Measurements from ENCODE around the gene NOX5.

NOX5 gene

DNA sequence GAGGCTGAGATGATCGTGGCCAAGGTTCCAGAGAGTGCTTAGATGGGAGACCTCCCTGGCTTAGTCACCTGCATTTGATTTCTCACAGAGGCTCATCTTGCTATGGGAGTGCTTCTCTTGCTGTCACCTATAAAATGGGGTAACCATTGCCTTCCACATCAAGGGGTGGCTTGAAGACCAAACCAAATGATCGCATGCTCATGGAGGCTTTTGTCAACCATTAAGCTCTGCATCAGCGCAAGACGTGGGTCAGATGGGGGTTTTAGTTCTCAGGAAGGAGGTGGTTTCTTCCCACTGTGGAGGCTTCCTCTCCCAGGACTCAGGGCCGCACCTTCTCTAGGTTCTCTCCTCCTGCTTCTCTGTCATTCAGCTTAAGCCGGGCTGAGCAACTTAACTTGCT is 27.4 kb upstream of the NOX5 start:
- Histone ChIP-seq H3K36me3 (ENCODE audit: control insufficient read depth in 1 of 2, insufficient read depth in 2 of 2, low read depth in 1 of 2, low read length in 2 of 2) (no peaks in the 10 kb centered on the region), H3K79me1 (replicated peaks; ENCODE audit: low read length, poor library complexity, severe bottlenecking) (no peaks in the 10 kb centered on the region), H2AFZ (ENCODE audit: low read depth, low read length) (no peak overlapping the region), H3K18ac (ENCODE audit: low read depth in 1 of 2, low read length in 2 of 2) (no peak overlapping the region), H3K4me1 (ENCODE audit: control insufficient read depth, insufficient read depth, low read depth, low read length) (peaks cover 3% of the 10 kb centered on the region), H3K23ac (ENCODE audit: low read length in 2 of 2) (no peak overlapping the region), H3K9me3 (ENCODE audit: control insufficient read depth, low read length) (no peaks in the 10 kb centered on the region), H4K91ac (ENCODE audit: low read length) (no peak overlapping the region), H2BK5ac (ENCODE audit: low read depth, low read length, poor library complexity, severe bottlenecking) (no peak overlapping the region), H2BK120ac (ENCODE audit: low read depth, low read length) (no peak overlapping the region), H3K4me2 (ENCODE audit: low read length, poor library complexity, severe bottlenecking) (no peak overlapping the region), H3K4ac (ENCODE audit: low read depth in 1 of 2, low read length in 2 of 2) (no peak overlapping the region), H2BK15ac (ENCODE audit: low read depth, poor library complexity, severe bottlenecking) (no peak overlapping the region), H3K9ac (ENCODE audit: low read length) (no peak overlapping the region), H2AK5ac (ENCODE audit: low read length, severe bottlenecking) (peak overlapping the region; percentile 58), H3K27me3 (ENCODE audit: control insufficient read depth in 1 of 2, insufficient read depth in 1 of 2, low read length in 2 of 2) (peaks cover 33 to 34% of the 10 kb centered on the region in 2 experiments), H3K4me3 (ENCODE audit: insufficient read depth in 1 of 2, low read depth in 1 of 2, low read length in 2 of 2) (no peak overlapping the region), H3K27ac (ENCODE audit: low read length, poor library complexity, severe bottlenecking) (no peak overlapping the region), H4K8ac (ENCODE audit: low read length) (no peak overlapping the region), H2BK12ac (ENCODE audit: low read length in 2 of 2) (no peak overlapping the region), H3K14ac (ENCODE audit: low read length in 2 of 2) (no peak overlapping the region)
- no peak for DNase-seq
- WGBS = 90% methylated on average over 6 of the region's 6 CpGs

DNA sequence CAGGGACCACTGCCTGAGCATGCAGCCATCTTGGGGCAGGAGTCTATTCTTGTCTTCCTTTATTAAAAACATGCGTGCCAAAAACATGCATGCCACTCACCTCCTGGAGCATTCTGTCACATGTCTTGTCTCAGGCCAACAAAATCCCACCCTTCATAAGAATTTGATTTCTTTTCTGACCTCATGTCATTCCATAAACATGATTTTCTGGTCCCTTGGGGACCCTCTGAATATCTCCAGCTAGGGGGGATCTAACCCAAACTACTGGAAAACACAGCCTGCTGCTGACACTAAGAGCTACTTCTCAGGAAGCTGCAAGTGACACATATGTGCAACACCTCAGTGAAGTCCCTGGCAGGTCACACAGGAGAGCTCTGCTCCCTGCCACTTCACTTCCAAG is 26.8 kb upstream of the NOX5 start:
- peaks cover 33 to 34% of the 10 kb centered on the region in 2 experiments for H3K27me3 ChIP-seq (ENCODE audit: control insufficient read depth in 1 of 2, insufficient read depth in 1 of 2, low read length in 2 of 2)
- no peak overlapping the region for H3K27ac ChIP-seq (ENCODE audit: low read length, poor library complexity, severe bottlenecking)
- H2BK15ac ChIP-seq (ENCODE audit: low read depth, poor library complexity, severe bottlenecking) = no peak overlapping the region
- H2AFZ ChIP-seq (ENCODE audit: low read depth, low read length) = no peak overlapping the region
- 0% methylated on average over 1 of the region's 1 CpG for WGBS
- DNase-seq = no peak
- no peak overlapping the region for H2BK5ac ChIP-seq (ENCODE audit: low read depth, low read length, poor library complexity, severe bottlenecking)
- no peak overlapping the region for H3K23ac ChIP-seq (ENCODE audit: low read length in 2 of 2)
- no peak overlapping the region for H2BK12ac ChIP-seq (ENCODE audit: low read length in 2 of 2)
- no peak overlapping the region for H3K14ac ChIP-seq (ENCODE audit: low read length in 2 of 2)
- H3K4me3 ChIP-seq (ENCODE audit: insufficient read depth in 1 of 2, low read depth in 1 of 2, low read length in 2 of 2) = no peak overlapping the region
- H3K4me2 ChIP-seq (ENCODE audit: low read length, poor library complexity, severe bottlenecking) = no peak overlapping the region
- no peaks in the 10 kb centered on the region for H3K79me1 ChIP-seq (replicated peaks; ENCODE audit: low read length, poor library complexity, severe bottlenecking)
- H4K8ac ChIP-seq (ENCODE audit: low read length) = no peak overlapping the region
- peaks cover 3% of the 10 kb centered on the region for H3K4me1 ChIP-seq (ENCODE audit: control insufficient read depth, insufficient read depth, low read depth, low read length)
- no peak overlapping the region for H2BK120ac ChIP-seq (ENCODE audit: low read depth, low read length)
- H2AK5ac ChIP-seq (ENCODE audit: low read length, severe bottlenecking) = no peak overlapping the region
- H3K4ac ChIP-seq (ENCODE audit: low read depth in 1 of 2, low read length in 2 of 2) = no peak overlapping the region
- no peak overlapping the region for H4K91ac ChIP-seq (ENCODE audit: low read length)
- H3K9ac ChIP-seq (ENCODE audit: low read length) = no peak overlapping the region
- H3K36me3 ChIP-seq (ENCODE audit: control insufficient read depth in 1 of 2, insufficient read depth in 2 of 2, low read depth in 1 of 2, low read length in 2 of 2) = no peaks in the 10 kb centered on the region
- no peaks in the 10 kb centered on the region for H3K9me3 ChIP-seq (ENCODE audit: control insufficient read depth, low read length)
- no peak overlapping the region for H3K18ac ChIP-seq (ENCODE audit: low read depth in 1 of 2, low read length in 2 of 2)

DNA sequence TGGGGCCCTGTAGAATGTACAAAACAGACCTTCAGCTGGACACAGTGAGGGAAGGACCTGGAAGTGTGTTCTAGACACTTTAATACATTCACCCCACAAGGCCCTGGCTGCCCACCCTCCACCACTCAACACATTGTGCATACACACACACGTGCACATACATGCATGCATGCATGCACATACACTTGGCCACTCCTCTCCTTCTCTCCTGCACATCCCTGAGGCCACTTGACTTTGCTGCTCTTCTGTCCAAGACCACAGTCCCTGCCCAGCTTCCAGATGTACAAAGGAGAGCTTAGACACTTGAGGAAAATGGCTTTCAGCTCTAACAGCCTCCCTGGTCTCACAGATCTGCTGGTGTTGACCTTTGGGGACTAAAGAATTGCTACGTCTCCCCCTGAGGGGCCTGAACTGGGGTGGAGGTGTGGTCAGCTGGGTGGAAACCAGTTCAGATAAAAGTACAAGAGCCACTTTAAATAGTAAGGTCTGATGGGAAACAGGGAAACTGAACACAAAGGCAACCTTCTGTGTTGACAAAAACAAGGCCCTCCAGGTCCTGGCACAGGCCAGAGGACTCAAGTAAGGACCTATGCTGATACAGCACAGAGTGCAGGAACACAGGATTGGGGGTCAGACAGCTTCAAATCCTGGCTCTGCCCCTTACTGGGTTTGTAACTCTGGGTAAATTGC is 24.8 kb upstream of the NOX5 start:
- H3K18ac ChIP-seq (ENCODE audit: low read depth in 1 of 2, low read length in 2 of 2) = no peak overlapping the region
- H3K4me1 ChIP-seq (ENCODE audit: control insufficient read depth, insufficient read depth, low read depth, low read length) = peaks cover 3% of the 10 kb centered on the region
- H3K9me3 ChIP-seq (ENCODE audit: control insufficient read depth, low read length) = no peaks in the 10 kb centered on the region
- H3K14ac ChIP-seq (ENCODE audit: low read length in 2 of 2) = no peak overlapping the region
- WGBS = 67% methylated on average over 2 of the region's 2 CpGs
- H3K4me2 ChIP-seq (ENCODE audit: low read length, poor library complexity, severe bottlenecking) = no peak overlapping the region
- no peak overlapping the region for H3K23ac ChIP-seq (ENCODE audit: low read length in 2 of 2)
- H2BK12ac ChIP-seq (ENCODE audit: low read length in 2 of 2) = no peak overlapping the region
- no peak overlapping the region for H2AFZ ChIP-seq (ENCODE audit: low read depth, low read length)
- peaks cover 21 to 34% of the 10 kb centered on the region in 2 experiments for H3K27me3 ChIP-seq (ENCODE audit: control insufficient read depth in 1 of 2, insufficient read depth in 1 of 2, low read length in 2 of 2)
- H3K9ac ChIP-seq (ENCODE audit: low read length) = no peak overlapping the region
- no peaks in the 10 kb centered on the region for H3K79me1 ChIP-seq (replicated peaks; ENCODE audit: low read length, poor library complexity, severe bottlenecking)
- no peaks in the 10 kb centered on the region for H3K36me3 ChIP-seq (ENCODE audit: control insufficient read depth in 1 of 2, insufficient read depth in 2 of 2, low read depth in 1 of 2, low read length in 2 of 2)
- H2BK5ac ChIP-seq (ENCODE audit: low read depth, low read length, poor library complexity, severe bottlenecking) = no peak overlapping the region
- no peak overlapping the region for H4K91ac ChIP-seq (ENCODE audit: low read length)
- H2AK5ac ChIP-seq (ENCODE audit: low read length, severe bottlenecking) = no peak overlapping the region
- H3K4ac ChIP-seq (ENCODE audit: low read depth in 1 of 2, low read length in 2 of 2) = no peak overlapping the region
- H3K27ac ChIP-seq (ENCODE audit: low read length, poor library complexity, severe bottlenecking) = no peak overlapping the region
- H4K8ac ChIP-seq (ENCODE audit: low read length) = no peak overlapping the region
- no peak overlapping the region for H3K4me3 ChIP-seq (ENCODE audit: insufficient read depth in 1 of 2, low read depth in 1 of 2, low read length in 2 of 2)
- no peak for DNase-seq
- no peak overlapping the region for H2BK120ac ChIP-seq (ENCODE audit: low read depth, low read length)
- H2BK15ac ChIP-seq (ENCODE audit: low read depth, poor library complexity, severe bottlenecking) = no peak overlapping the region

DNA sequence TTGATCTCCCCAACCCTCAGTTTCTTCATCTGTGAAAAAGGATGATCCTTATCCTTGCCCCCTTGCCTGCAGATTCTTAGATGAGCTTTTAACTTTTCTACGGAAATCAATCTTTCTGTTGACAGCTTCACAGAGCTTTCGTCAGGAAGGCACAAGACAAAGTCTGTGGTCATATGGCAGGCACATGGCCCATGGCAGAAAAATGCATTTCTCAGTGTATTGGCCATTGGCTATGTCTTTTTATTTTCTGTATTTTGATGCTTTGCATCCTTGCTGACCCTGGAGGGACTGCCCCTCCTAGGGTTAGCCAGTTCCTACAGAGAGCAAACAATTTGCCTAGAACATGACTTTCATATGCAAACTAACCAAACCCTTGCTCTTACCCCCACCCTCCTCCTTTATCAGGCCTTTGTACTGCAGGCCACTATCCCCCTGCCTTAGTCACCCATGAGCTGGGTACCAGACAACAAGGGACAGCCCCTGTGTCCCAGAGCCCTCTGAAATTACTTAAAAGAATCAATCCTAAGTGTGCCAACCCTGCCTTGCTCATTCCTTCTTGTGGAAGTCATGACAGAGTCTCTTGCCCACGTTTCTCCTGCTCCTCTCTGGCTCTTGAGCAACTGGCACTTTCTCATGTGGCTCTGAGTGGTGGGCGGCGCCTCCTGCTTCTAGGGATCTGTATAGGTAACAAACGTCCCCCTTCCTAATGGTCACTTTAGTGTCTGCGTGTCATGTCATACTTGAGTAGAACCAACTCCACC is 24.1 kb upstream of the NOX5 start:
- Histone ChIP-seq H3K4me3 (ENCODE audit: insufficient read depth in 1 of 2, low read depth in 1 of 2, low read length in 2 of 2) (no peak overlapping the region), H3K9me3 (ENCODE audit: control insufficient read depth, low read length) (no peaks in the 10 kb centered on the region), H3K4me2 (ENCODE audit: low read length, poor library complexity, severe bottlenecking) (no peak overlapping the region), H3K14ac (ENCODE audit: low read length in 2 of 2) (no peak overlapping the region), H2AFZ (ENCODE audit: low read depth, low read length) (no peak overlapping the region), H4K91ac (ENCODE audit: low read length) (no peak overlapping the region), H3K27me3 (ENCODE audit: control insufficient read depth in 1 of 2, insufficient read depth in 1 of 2, low read length in 2 of 2) (peaks cover 21 to 34% of the 10 kb centered on the region in 2 experiments), H3K27ac (ENCODE audit: low read length, poor library complexity, severe bottlenecking) (no peak overlapping the region), H3K9ac (ENCODE audit: low read length) (no peak overlapping the region), H4K8ac (ENCODE audit: low read length) (no peak overlapping the region), H3K4me1 (ENCODE audit: control insufficient read depth, insufficient read depth, low read depth, low read length) (peaks cover 3% of the 10 kb centered on the region), H3K36me3 (ENCODE audit: control insufficient read depth in 1 of 2, insufficient read depth in 2 of 2, low read depth in 1 of 2, low read length in 2 of 2) (no peaks in the 10 kb centered on the region), H2BK15ac (ENCODE audit: low read depth, poor library complexity, severe bottlenecking) (no peak overlapping the region), H3K23ac (ENCODE audit: low read length in 2 of 2) (no peak overlapping the region), H2AK5ac (ENCODE audit: low read length, severe bottlenecking) (no peak overlapping the region), H3K4ac (ENCODE audit: low read depth in 1 of 2, low read length in 2 of 2) (no peak overlapping the region), H3K18ac (ENCODE audit: low read depth in 1 of 2, low read length in 2 of 2) (no peak overlapping the region), H3K79me1 (replicated peaks; ENCODE audit: low read length, poor library complexity, severe bottlenecking) (no peaks in the 10 kb centered on the region), H2BK120ac (ENCODE audit: low read depth, low read length) (no peak overlapping the region), H2BK5ac (ENCODE audit: low read depth, low read length, poor library complexity, severe bottlenecking) (no peak overlapping the region), H2BK12ac (ENCODE audit: low read length in 2 of 2) (no peak overlapping the region)
- WGBS = 74% methylated on average over 7 of the region's 7 CpGs
- no peak for DNase-seq

All from mesenchymal stem cell (in vitro differentiated cells and primary cell).